CD4-positive, alpha-beta memory T cell (primary cell): ENCODE measurements around the gene NUMB. TPM values are rescaled to one million over a fixed set of nuclear protein-coding genes. Genes with fewer than 3 reads are reported as not detected.
"Not testable (repeated sequence)": the region's sequence is repeated elsewhere in the genome, so short reads cannot be mapped to it uniquely, and the experiment has no call there.

Experiments
- CTCF ChIA-PET: fragments of 350-600 bp; sonication (Branson Sonifier 250); formaldehyde crosslinking; loops from one replicate; lab custom pipeline; 2021; ENCODE audit warnings: inconsistent platforms; ENCODE audit not compliant: partially characterized antibody; lab: Charles Lee
- POLR2A ChIA-PET: fragments of 350-600 bp; sonication (Branson Sonifier 250); formaldehyde crosslinking; loops from one replicate; lab custom pipeline; 2021; ENCODE audit not compliant: partially characterized antibody; lab: Charles Lee
- DNase-seq, 5 donors: peaks; one replicate each; pipeline versions ENCODE4 v3.0.0 to v3.0.0-alpha.2; 2020 to 2022; ENCODE audit warnings: mixed read lengths in 1 of 5
- H3K27ac ChIP-seq: one replicate; pipeline ENCODE4 v1.7.0; 2013; ENCODE audit warnings: low read depth, low read length
- H3K27me3 ChIP-seq: 2 replicates; pipeline ENCODE4 v1.7.0; 2013; ENCODE audit warnings: mild to moderate bottlenecking, low read length, moderate library complexity; ENCODE audit not compliant: insufficient read depth
- H3K36me3 ChIP-seq: 2 replicates; pipeline ENCODE4 v1.7.0; 2013; ENCODE audit warnings: mild to moderate bottlenecking, low read length, moderate library complexity; ENCODE audit not compliant: insufficient read depth
- H3K4me1 ChIP-seq: 2 replicates; pipeline ENCODE4 v1.7.0; 2013; ENCODE audit warnings: mild to moderate bottlenecking, low read length, moderate library complexity; ENCODE audit not compliant: insufficient read depth
- H3K4me3 ChIP-seq, 2 donors: one replicate each; pipeline ENCODE4 v1.7.0; 2013; ENCODE audit warnings: low read length in 2 of 2, mild to moderate bottlenecking in 1 of 2
- H3K9me3 ChIP-seq, 2 donors: one replicate each; pipeline ENCODE4 v1.7.0; 2013; ENCODE audit warnings: low read length in 2 of 2, control low read depth in 1 of 2; ENCODE audit not compliant: control insufficient read depth in 1 of 2
- H3K27ac Mint-ChIP-seq, 7 donors: one replicate each; pipeline ENCODE4 v1.8.0; 2020 to 2021; ENCODE audit warnings: mixed read lengths in 7 of 7, mild to moderate bottlenecking in 6 of 7, inconsistent platforms in 3 of 7, moderate library complexity in 3 of 7
- H3K27me3 Mint-ChIP-seq, 2 donors: one replicate each; pipeline ENCODE4 v1.8.0; 2020 to 2021; ENCODE audit warnings: mixed read lengths in 2 of 2
- H3K36me3 Mint-ChIP-seq, 2 donors: one replicate each; pipeline ENCODE4 v1.8.0; 2020 to 2021; ENCODE audit warnings: mixed read lengths in 2 of 2, inconsistent platforms in 1 of 2, mild to moderate bottlenecking in 1 of 2
- H3K4me1 Mint-ChIP-seq, 4 donors: one replicate each; pipeline ENCODE4 v1.8.0; 2020 to 2021; ENCODE audit warnings: mixed read lengths in 4 of 4, mild to moderate bottlenecking in 1 of 4
- H3K4me3 Mint-ChIP-seq, 8 donors: one replicate each; pipeline ENCODE4 v1.8.0; 2020 to 2021; ENCODE audit warnings: mixed read lengths in 8 of 8, mild to moderate bottlenecking in 7 of 8, moderate library complexity in 6 of 8, inconsistent platforms in 3 of 8
- H3K9me3 Mint-ChIP-seq, 8 donors: one replicate each; pipeline ENCODE4 v1.8.0; 2020 to 2021; ENCODE audit warnings: mixed read lengths in 8 of 8, mild to moderate bottlenecking in 5 of 8, inconsistent platforms in 3 of 8, moderate library complexity in 1 of 8
- intact Hi-C: fragments of 100-400 bp; cut with micrococcal nuclease; formaldehyde crosslinking; loops from one replicate; pipeline ENCODE4 v1.15.1; 2023
- polyA plus RNA-seq, 2 donors: library from polyadenylated mRNA; unstranded; fragments of 300-500 nt; fragmentation: Illumina TruSeq; gene quantifications; one replicate each; pipeline ENCODE4 v1.2.3, GENCODE V29; 2021
- total RNA-seq, 2 experiments: library from RNA; stranded (reverse); gene quantifications; one replicate each; pipeline ENCODE4 v1.2.3, GENCODE V29; 2021

Gene NUMB
- total and polyA plus RNA-seq, 4 experiments from 2014 or later, result 31.1 to 47.3 (median 45.7) TPM

DNA sequence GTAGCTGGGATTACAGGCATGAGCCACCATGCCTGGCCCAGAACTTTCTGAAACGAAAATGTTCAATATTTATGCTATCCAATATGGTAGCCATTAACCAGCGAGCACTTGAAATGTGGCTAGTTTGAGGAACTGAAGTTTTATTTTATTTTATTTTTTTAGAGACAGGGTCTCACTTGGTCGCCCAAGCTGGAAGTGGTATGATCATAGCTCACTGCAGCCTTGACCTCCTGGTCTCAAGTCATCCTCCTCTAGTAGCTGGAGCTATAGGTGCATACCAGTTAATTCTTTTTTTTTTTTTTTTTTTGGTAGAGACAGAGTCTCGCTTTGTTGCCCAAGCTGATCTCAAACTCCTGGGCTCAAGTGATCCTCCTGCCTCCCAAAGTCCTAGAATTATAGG lies 73.3 kb downstream of the NUMB start:
- ChIA-PET CTCF (interaction anchor here (0.7 to 1.0 kb wide), 2 partner anchors 16 to 427 kb away, joined by 3 read pairs; no protein-coding TSS in a partner anchor), POLR2A (interaction anchor here (0.6 kb wide), 1 partner anchor 10 kb away, joined by 3 read pairs; no protein-coding TSS in a partner anchor)
- H3K9me3 Mint-ChIP-seq, result peaks cover 3 to 18% (median 17%) of the 10 kb centered on the region in 8 donors
- H3K4me1 Mint-ChIP-seq, intact Hi-C loops, H3K9me3 ChIP-seq, DNase-seq, H3K27me3 Mint-ChIP-seq, H3K4me1 ChIP-seq, H3K27ac ChIP-seq, H3K36me3 ChIP-seq, H3K4me3 Mint-ChIP-seq, H3K4me3 ChIP-seq, H3K27ac Mint-ChIP-seq, H3K27me3 ChIP-seq: not testable (repeated sequence)
- H3K36me3 Mint-ChIP-seq, result peaks cover 15 to 28% of the 10 kb centered on the region in 2 donors

DNA sequence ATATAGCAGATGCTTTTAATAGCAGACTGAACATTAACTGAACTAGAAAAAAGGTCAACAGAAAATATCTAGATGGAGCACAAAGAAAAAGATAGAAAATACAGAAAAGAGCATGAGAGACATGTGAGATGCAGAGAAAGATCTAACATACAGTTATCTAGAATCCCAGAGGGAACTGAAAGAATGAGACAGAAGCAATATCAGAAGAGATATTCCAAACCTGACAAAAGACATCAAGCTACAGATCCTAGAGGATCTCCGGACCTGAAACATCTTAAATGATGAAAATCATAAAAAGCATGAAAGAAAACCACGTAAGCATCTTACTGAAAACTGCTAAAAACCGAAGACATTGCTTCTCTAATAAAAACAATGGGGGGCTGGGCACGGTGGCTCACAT lies 75.0 kb downstream of the NUMB start:
- H3K9me3 ChIP-seq, result no peaks in the 10 kb centered on the region
- H3K4me3 ChIP-seq, result no peak overlapping the region
- Mint-ChIP-seq H3K4me3 (peak overlapping the region in 2 of 8 donors; percentile 24 to 29), H3K4me1 (peaks cover 0 to 8% (median 3%) of the 10 kb centered on the region in 4 donors), H3K27me3 (no peaks in the 10 kb centered on the region), H3K36me3 (peaks cover 15 to 32% of the 10 kb centered on the region in 2 donors), H3K27ac (no peak overlapping the region), H3K9me3 (peaks cover 3 to 18% (median 17%) of the 10 kb centered on the region in 8 donors)
- no peaks in the 10 kb centered on the region for H3K27me3 ChIP-seq
- H3K36me3 ChIP-seq, result no peaks in the 10 kb centered on the region
- intact Hi-C loops, result no loop called here
- no peak overlapping the region for H3K27ac ChIP-seq
- ChIA-PET POLR2A (no interaction called here), CTCF (no interaction called here)
- no peak for DNase-seq
- H3K4me1 ChIP-seq, result no peaks in the 10 kb centered on the region

DNA sequence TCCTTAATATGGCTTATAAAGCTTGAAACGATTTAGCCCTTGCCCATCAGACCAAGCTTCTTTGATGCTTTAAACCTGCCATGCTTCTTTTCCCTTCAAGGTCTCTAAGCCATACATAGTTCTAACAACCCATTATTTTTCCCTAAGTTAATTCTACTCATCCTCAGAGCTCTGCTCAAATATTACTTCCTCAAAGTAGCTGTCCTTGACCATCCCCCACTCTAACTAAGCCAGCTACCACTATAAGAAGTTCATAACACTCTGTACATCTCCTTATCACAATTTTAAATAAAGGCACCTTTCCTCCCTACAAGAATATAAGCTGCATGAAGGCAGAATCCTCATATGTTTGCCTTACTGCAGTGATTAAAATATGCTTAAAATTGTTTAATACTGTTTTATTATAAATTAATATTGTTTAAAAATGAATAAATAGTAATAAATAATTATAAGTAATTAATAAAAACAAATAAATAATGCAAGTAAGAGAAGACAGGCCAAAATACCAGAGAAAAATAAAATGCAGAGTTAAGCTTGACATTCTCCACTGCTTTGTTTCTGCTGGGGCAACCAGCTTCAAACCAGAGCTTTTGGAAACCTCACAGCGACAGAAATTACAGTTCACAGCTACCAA lies 76.8 kb downstream of the NUMB start:
- H3K27ac Mint-ChIP-seq, result peak overlapping the region in 2 of 7 donors; percentile 10 to 47

DNA sequence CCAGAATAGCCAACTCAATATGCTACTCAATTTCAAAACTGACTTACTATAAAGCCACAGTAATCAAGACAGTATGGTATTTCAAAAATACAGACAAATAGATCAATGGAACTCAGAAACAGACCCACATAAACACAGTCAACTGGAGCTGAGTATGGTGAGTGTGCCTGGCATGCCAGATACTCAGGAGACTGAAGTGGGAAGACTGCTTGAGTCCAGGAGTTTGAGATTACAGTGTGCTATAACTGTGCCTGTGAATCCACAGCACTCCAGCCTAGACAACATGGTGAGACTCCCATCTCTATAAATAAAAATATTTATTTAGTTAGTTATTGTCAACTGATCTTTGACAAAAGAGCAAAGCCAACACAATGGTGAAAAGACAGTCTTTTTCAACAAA lies 81.8 kb downstream of the NUMB start:
- no peaks in the 10 kb centered on the region for H3K4me1 ChIP-seq
- H3K27me3 ChIP-seq, result no peaks in the 10 kb centered on the region
- H3K4me1 Mint-ChIP-seq, result peaks cover 0 to 12% (median 3%) of the 10 kb centered on the region in 4 donors
- intact Hi-C loops, result no loop called here
- no peaks in the 10 kb centered on the region for H3K36me3 ChIP-seq
- H3K9me3 ChIP-seq, result no peaks in the 10 kb centered on the region
- ChIA-PET POLR2A (no interaction called here), CTCF (no interaction called here)
- H3K4me3 ChIP-seq, result no peak overlapping the region
- H3K27ac ChIP-seq, result no peak overlapping the region
- peaks cover 4 to 5% of the 10 kb centered on the region in 2 donors for H3K36me3 Mint-ChIP-seq
- peaks cover 0 to 2% (median 0%) of the 10 kb centered on the region in 8 donors for H3K9me3 Mint-ChIP-seq
- H3K4me3 Mint-ChIP-seq, result no peak overlapping the region
- no peak overlapping the region for H3K27ac Mint-ChIP-seq
- DNase-seq, result no peak
- no peaks in the 10 kb centered on the region for H3K27me3 Mint-ChIP-seq

More for the DNA sequence above, 76.8 kb downstream of the NUMB start:
- POLR2A ChIA-PET, result no interaction called here
- Mint-ChIP-seq H3K4me1 (peaks cover 0 to 8% (median 3%) of the 10 kb centered on the region in 4 donors), H3K36me3 (peaks cover 18 to 27% of the 10 kb centered on the region in 2 donors), H3K4me3 (no peak overlapping the region), H3K27me3 (no peaks in the 10 kb centered on the region), H3K9me3 (peaks cover 3 to 18% (median 17%) of the 10 kb centered on the region in 8 donors)
- no peaks in the 10 kb centered on the region for H3K9me3 ChIP-seq
- H3K27ac ChIP-seq, result no peak overlapping the region
- H3K4me1 ChIP-seq, result no peaks in the 10 kb centered on the region
- intact Hi-C loops, result no loop called here
- no peaks in the 10 kb centered on the region for H3K27me3 ChIP-seq
- H3K36me3 ChIP-seq, result no peaks in the 10 kb centered on the region
- no peak overlapping the region for H3K4me3 ChIP-seq
- CTCF ChIA-PET, result no interaction called here
- no peak for DNase-seq

DNA sequence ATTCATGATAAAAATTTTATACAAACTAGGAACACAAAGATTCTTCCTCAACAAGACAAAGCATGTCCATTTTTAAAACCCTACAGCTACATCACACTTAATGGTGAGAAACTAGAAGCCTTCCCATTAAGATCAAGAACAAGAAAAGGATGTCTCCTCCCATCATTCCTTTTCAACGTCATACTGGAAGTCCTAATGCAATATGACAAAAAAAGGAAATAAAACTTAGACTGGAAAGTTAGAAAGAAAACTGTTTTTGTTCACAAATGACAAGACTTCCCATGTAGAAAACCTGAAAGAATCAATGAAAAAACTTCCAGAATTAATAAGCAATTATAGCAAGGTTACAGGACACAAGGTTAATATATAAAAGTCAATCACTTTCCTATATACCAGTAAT lies 82.5 kb downstream of the NUMB start:
- peaks cover 4 to 5% of the 10 kb centered on the region in 2 donors for H3K36me3 Mint-ChIP-seq
- DNase-seq, result no peak

DNA sequence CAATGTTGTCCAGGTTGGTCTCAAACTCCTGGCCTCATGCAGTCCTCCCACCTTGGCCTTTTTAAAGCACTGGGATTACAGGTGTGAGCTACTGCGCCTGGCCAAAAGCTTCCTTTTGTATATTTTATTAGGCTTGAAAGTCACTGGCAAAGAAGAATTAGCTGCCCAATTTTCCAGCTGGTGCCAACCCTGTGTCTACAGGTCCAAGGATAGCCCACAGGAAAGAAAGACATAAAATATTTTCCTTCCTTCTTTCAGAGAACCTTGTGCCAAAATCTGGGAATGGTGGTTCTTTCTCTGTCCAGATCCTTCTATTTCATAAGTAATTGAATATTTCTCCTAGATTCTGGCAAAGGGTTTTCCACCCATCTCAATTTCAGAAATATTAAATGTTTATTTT lies 84.1 kb downstream of the NUMB start:
- CTCF ChIA-PET, result no interaction called here
- Mint-ChIP-seq H3K4me3 (no peak overlapping the region), H3K36me3 (peaks cover under 1 to 2% of the 10 kb centered on the region in 2 donors), H3K27me3 (no peaks in the 10 kb centered on the region), H3K9me3 (no peaks in the 10 kb centered on the region), H3K27ac (no peak overlapping the region), H3K4me1 (peaks cover 0 to 8% (median 2%) of the 10 kb centered on the region in 4 donors)
- Histone ChIP-seq H3K27me3 (no peaks in the 10 kb centered on the region), H3K36me3 (no peaks in the 10 kb centered on the region), H3K9me3 (no peaks in the 10 kb centered on the region), H3K27ac (no peak overlapping the region), H3K4me3 (no peak overlapping the region), H3K4me1 (no peaks in the 10 kb centered on the region)
- DNase-seq, result no peak
- intact Hi-C loops, result no loop called here
- POLR2A ChIA-PET, result no interaction called here

More for the DNA sequence above, 82.5 kb downstream of the NUMB start:
- no peak overlapping the region for H3K4me3 Mint-ChIP-seq
- Histone ChIP-seq H3K27ac (no peak overlapping the region), H3K4me1 (no peaks in the 10 kb centered on the region), H3K4me3 (no peak overlapping the region), H3K27me3 (no peaks in the 10 kb centered on the region), H3K9me3 (no peaks in the 10 kb centered on the region), H3K36me3 (no peaks in the 10 kb centered on the region)
- H3K27ac Mint-ChIP-seq, result no peak overlapping the region
- intact Hi-C loops, result no loop called here
- CTCF ChIA-PET, result no interaction called here
- peaks cover 0 to 2% (median 0%) of the 10 kb centered on the region in 8 donors for H3K9me3 Mint-ChIP-seq
- peaks cover 0 to 12% (median 3%) of the 10 kb centered on the region in 4 donors for H3K4me1 Mint-ChIP-seq
- H3K27me3 Mint-ChIP-seq, result no peaks in the 10 kb centered on the region
- POLR2A ChIA-PET, result no interaction called here

DNA sequence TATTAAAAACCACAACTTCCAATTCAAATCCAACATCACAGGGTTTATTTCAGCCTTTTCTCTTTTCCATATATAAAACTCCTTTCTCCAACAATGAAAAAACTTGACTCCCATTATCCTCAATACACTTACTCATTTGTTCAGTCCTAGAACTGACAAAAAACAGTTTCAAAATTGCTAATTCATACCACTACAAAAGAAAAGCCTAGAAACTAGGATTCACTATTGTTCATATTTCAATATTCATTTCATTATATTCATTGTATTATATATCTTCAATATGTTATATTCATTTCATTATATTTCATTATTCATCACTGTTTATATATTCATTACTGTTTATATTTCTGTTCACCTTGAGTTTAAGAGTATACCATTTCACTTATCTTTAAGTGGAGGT lies 85.8 kb downstream of the NUMB start:
- POLR2A ChIA-PET, result no interaction called here

More for the DNA sequence above, 85.8 kb downstream of the NUMB start:
- no peaks in the 10 kb centered on the region for H3K9me3 ChIP-seq
- intact Hi-C loops, result no loop called here
- Mint-ChIP-seq H3K27me3 (no peaks in the 10 kb centered on the region), H3K4me1 (peaks cover 0 to 7% (median 2%) of the 10 kb centered on the region in 4 donors), H3K4me3 (no peak overlapping the region), H3K36me3 (peaks cover 0 to 2% of the 10 kb centered on the region in 2 donors), H3K9me3 (no peaks in the 10 kb centered on the region), H3K27ac (no peak overlapping the region)
- CTCF ChIA-PET, result interaction anchor here (1.6 kb wide), 1 partner anchor 19 kb away, joined by 3 read pairs; no protein-coding TSS in a partner anchor
- no peak overlapping the region for H3K4me3 ChIP-seq
- no peaks in the 10 kb centered on the region for H3K27me3 ChIP-seq
- H3K27ac ChIP-seq, result no peak overlapping the region
- no peak for DNase-seq
- H3K4me1 ChIP-seq, result no peaks in the 10 kb centered on the region
- H3K36me3 ChIP-seq, result no peaks in the 10 kb centered on the region
